Purkinje cell (primary cell): ENCODE results near the gene FAM111A. TPM values are rescaled to one million over a fixed set of nuclear protein-coding genes. Genes with fewer than 3 reads are reported as not detected.

Experiments used
- polyA plus RNA-seq: library from polyadenylated mRNA; unstranded; fragments of >200 nt; fragmentation: Nextera tagmentation; gene quantifications from 2 replicates; pipeline ENCODE4 v1.2.1, GENCODE V29; 2014

FAM111A gene, protein sequence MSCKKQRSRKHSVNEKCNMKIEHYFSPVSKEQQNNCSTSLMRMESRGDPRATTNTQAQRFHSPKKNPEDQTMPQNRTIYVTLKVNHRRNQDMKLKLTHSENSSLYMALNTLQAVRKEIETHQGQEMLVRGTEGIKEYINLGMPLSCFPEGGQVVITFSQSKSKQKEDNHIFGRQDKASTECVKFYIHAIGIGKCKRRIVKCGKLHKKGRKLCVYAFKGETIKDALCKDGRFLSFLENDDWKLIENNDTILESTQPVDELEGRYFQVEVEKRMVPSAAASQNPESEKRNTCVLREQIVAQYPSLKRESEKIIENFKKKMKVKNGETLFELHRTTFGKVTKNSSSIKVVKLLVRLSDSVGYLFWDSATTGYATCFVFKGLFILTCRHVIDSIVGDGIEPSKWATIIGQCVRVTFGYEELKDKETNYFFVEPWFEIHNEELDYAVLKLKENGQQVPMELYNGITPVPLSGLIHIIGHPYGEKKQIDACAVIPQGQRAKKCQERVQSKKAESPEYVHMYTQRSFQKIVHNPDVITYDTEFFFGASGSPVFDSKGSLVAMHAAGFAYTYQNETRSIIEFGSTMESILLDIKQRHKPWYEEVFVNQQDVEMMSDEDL
- polyA plus RNA-seq = 1.9 and 14.2 TPM in 2 replicates

DNA sequence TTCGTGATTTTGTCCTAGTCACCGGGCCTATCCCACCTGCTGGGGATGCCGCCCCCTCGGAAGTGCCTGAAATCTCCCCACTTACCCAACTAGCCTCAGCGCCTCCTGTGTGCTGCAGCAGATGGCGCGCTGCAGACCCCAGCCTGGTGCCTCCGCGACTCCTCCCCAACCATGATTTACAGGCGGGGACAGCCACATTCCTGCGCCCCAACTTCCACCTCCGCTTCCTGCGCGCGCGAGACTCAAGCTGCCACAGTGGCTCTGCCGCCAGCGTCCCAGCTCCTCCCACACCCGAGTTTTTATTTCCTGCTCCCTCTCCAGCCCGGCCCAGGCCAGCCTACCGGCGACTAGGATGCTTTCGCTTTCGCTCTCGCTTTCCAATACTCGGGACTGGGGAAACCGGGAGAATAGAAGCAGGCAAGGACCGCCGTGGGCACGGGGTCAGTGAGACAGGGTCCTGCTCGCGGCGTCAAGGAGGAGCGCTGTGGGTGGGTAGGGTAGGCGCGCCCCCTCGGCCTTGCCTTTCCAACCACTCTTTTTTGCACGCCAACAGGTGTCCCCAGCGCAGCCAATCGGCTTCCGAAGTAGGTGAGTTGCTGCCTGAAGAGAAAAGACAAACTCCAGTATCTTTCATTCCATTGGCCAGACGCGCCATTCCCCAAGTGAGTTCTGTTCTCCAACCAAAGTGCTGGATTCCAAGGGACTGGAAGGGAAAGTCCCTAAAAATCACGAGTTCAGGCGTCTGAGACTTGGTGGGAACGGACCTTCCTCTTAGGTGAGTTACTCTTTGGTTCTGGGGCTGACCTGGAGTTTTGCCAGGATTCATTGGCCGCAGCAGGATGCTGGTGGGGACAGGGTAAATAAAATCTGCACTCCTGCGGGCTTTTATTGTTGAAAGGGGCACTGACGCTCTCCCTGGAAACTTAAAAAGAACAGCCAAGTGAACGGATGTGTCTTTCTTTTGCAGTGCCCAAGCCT lies at the start of gene FAM111A:
Gene FAM111A (plus strand): TSS at position 327 of the 978 bp plus-strand sequence. CDS start 6,017 bp downstream, outside the sequence.

DNA sequence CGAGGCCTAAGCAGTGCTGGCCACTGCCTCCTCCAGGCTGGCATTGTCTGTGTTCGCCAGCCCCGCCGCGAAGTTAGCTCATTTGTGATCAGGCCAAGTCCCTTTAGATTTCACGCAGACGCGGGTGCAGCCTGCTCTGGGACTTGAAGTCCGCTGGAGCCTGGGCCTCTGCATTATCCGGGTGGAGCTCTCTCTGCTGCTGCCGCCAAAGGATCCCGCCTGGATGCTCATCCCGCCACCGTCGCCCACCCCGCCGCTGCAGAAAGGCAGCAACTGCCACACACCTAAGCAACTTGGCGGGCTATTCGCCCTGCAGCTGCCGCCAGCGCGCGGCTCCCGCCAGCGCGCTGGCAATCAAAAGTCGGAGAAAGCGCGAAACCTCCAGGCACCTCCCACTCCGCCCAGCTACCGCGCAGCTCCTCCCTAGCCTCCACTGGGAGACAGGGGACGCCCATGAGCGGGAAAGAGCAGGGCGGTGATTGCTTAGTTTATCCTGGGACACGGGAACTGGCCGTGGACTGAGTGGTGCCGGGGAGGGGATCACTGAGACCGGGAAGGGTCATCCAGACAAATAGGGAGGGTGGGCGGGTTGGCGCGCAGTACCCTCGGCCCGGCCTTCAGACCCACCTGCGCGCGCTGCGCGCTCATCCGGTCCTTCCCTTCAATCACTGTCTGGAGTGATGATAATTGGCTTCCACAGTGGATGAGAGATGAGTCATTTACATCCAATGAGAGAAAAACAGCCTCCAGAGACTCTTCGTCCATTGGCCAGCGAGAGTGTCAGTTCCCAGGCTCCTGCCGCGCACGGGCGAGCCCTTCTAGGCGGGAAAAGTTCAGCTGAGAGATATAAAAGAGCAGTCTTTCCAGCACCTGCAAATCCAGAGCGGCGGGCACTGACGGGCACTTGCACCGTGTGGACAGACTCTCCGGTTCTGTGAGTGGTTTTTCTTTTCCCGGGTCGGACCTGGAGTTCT lies 36.0 kb upstream of the FAM111A start, which contains the start of gene FAM111B:
Gene FAM111B (plus strand): TSS at position 875 of the 974 bp plus-strand sequence. CDS start 2,389 bp downstream, outside the sequence.

DNA sequence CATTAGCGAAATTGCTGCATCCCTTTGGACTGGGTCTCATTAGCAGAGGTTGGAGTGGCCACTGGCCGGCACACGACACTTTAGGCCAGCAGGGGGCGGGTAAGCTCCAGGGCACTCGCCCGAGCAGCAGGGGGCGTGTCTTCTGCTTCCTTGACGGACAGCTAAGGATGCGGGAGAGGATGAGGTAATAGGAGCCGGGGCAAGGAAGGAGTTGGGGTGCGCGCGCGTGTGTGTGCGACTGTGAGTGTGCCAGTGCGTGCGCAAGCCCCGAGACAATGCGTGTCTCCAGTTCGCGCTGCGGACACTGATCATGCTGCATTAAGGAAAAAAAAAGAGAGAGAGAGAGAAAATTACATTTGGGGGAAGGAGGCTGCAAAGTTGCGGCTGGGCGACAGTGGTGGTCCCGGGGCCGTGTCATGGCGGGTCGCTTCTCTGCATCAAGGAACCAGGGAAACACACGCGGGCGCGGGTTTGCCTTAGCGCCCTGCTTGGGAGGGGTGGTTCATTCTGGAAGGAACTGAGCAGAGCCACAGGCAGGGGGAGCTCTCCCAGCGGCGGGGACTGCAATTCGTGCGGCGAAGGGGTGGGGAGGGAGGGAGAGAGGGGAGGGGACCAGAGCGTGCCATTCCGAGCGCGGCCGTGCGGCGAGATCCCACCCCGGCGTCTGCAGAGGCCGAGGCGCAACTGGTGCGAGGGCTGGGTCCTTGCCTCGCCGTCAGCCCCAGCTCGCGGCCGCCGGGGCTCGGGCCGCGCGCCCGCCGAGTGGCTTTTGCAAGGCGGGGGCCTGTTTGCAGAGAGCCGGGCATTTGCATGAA lies 29.1 kb downstream of the FAM111A start, which contains the start of gene DTX4:
Gene DTX4 (plus strand): TSS at position 625 of the 815 bp plus-strand sequence. CDS start 464 bp downstream, outside the sequence.

Other genes with a start within 250 kb of the FAM111A start
- 0.59 TPM in 1 of 2 replicates, not detected in the other for gene GLYATL1, start 203.4 kb upstream of the FAM111A start, polyA plus RNA-seq
- gene GLYATL1B, start 56.5 kb upstream of the FAM111A start, polyA plus RNA-seq = not detected in 2 replicates
- not detected in 2 replicates for gene FAM111B, start 35.6 kb upstream of the FAM111A start, polyA plus RNA-seq
- 1.8 and 3.2 TPM in 2 replicates for gene DTX4, start 29.3 kb downstream of the FAM111A start, polyA plus RNA-seq
- not detected in 2 replicates for gene MPEG1, start 70.1 kb downstream of the FAM111A start, polyA plus RNA-seq
- gene OR5AN1, start 216.0 kb downstream of the FAM111A start, polyA plus RNA-seq = not detected in 2 replicates